Colonic mucosa (tissue), 4 donors: ENCODE data around the gene SMARCAL1. TPM values are rescaled to one million over a fixed set of nuclear protein-coding genes. Genes with fewer than 3 reads are reported as not detected.
"Not testable (repeated sequence)": the region's sequence is repeated elsewhere in the genome, so short reads cannot be mapped to it uniquely, and the experiment has no call there.

Source experiments
- DNase-seq: peaks from one replicate; pipeline ENCODE4 v3.0.0-alpha.2; 2020
- H3K27ac ChIP-seq: fragments of 200-600 bp; one replicate; pipeline ENCODE4 v1.8.0; 2021
- H3K27me3 ChIP-seq: fragments of 200-600 bp; one replicate; pipeline ENCODE4 v1.8.0; 2021
- H3K36me3 ChIP-seq: fragments of 200-600 bp; one replicate; pipeline ENCODE4 v1.8.0; 2021
- H3K4me1 ChIP-seq: fragments of 200-600 bp; one replicate; pipeline ENCODE4 v1.8.0; 2021; ENCODE audit warnings: mild to moderate bottlenecking
- H3K4me3 ChIP-seq: fragments of 200-600 bp; one replicate; pipeline ENCODE4 v1.8.0; 2021
- H3K9ac ChIP-seq, 2 donors: one replicate each; pipeline ENCODE4 v1.7.0; 2013; ENCODE audit warnings: control low read depth in 2 of 2, low read depth in 2 of 2, low read length in 2 of 2
- H3K9me3 ChIP-seq: fragments of 200-600 bp; one replicate; pipeline ENCODE4 v1.8.0; 2021
- intact Hi-C: fragments of 100-400 bp; cut with DNase I; formaldehyde crosslinking; loops from one replicate; pipeline ENCODE4 v1.14.1; 2022
- total RNA-seq, 2 donors: library from RNA; stranded (reverse); fragmentation: NEBNext Ultra II Directional in 1 of 2; extraction: Animal tissue kit (Norgen Biotek cat#: 25700) in 1 of 2; gene quantifications; one replicate each; pipeline ENCODE4 v1.2.1, GENCODE V29; 2021
- TF ChIP-seq, protein P1 (sequence below): fragments of 200-600 bp; IDR thresholded peaks from one replicate; pipeline ENCODE4 v1.8.0; 2022; ENCODE audit warnings: antibody characterized with exemption, mild to moderate bottlenecking
- donor health status: healthy.
- donor health status: DM: no; HTN: no; CAD: no.
- donor health status: DM: no; HTN: no; CAD: no.

SMARCAL1 gene
- total RNA-seq, 2 donors from 2014 or later = 13.8 to 18.1 TPM

GRCh38 chr2:216516730-216517350 lies 104.6 kb downstream of the SMARCAL1 start:
- H3K27me3 ChIP-seq = no peaks in the 10 kb centered on the region
- H3K9me3 ChIP-seq = no peaks in the 10 kb centered on the region
- intact Hi-C loops = no loop called here
- DNase-seq = no peak
- H3K9ac ChIP-seq = no peak overlapping the region
- H3K4me3 ChIP-seq = no peak overlapping the region
- TF ChIP-seq, protein P1, sequence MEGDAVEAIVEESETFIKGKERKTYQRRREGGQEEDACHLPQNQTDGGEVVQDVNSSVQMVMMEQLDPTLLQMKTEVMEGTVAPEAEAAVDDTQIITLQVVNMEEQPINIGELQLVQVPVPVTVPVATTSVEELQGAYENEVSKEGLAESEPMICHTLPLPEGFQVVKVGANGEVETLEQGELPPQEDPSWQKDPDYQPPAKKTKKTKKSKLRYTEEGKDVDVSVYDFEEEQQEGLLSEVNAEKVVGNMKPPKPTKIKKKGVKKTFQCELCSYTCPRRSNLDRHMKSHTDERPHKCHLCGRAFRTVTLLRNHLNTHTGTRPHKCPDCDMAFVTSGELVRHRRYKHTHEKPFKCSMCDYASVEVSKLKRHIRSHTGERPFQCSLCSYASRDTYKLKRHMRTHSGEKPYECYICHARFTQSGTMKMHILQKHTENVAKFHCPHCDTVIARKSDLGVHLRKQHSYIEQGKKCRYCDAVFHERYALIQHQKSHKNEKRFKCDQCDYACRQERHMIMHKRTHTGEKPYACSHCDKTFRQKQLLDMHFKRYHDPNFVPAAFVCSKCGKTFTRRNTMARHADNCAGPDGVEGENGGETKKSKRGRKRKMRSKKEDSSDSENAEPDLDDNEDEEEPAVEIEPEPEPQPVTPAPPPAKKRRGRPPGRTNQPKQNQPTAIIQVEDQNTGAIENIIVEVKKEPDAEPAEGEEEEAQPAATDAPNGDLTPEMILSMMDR = peak; percentile 57
- H3K36me3 ChIP-seq = no peaks in the 10 kb centered on the region
- no peak overlapping the region for H3K27ac ChIP-seq
- H3K4me1 ChIP-seq = no peaks in the 10 kb centered on the region

- Histone ChIP-seq H3K4me3 (no peak overlapping the region), H3K27me3 (no peaks in the 10 kb centered on the region), H3K4me1 (no peaks in the 10 kb centered on the region), H3K9ac (no peak overlapping the region), H3K9me3 (no peaks in the 10 kb centered on the region), H3K27ac (no peak overlapping the region), H3K36me3 (no peaks in the 10 kb centered on the region)
- TF ChIP-seq, protein P1 = no peak
- intact Hi-C loops = no loop called here
- DNase-seq = no peak
These were observed 105.4 kb downstream of the SMARCAL1 start for GRCh38 chr2:216517447-216518225.

DNA sequence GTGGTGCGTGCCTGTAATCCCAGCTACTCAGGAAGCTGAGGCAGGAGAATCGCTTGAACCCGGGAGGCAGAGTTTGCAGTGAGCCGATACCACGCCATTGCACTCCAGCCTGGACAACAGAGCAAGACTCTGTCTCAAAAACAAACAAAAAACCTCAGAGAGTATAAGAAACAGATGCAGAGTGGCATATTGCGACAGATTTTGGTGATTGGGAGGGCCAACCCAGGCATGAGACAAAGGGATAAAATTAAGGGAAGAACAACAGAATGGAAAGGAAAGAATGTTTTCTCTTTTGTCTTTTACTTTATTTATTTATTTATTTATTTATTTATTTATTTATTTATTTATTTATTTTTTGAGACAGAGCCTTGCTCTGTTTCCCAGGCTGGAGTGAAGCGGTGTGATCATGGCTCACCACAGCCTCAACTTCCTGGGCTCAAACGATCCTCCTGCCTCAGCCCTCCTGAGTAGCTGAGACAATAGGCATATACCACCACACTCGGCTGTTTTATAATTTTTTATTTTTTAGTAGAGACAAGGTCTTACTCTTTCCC lies 106.4 kb downstream of the SMARCAL1 start:
- intact Hi-C loops, H3K27ac ChIP-seq, H3K27me3 ChIP-seq, H3K4me1 ChIP-seq, H3K36me3 ChIP-seq, H3K9me3 ChIP-seq, H3K4me3 ChIP-seq, DNase-seq, H3K9ac ChIP-seq: not testable (repeated sequence)

GRCh38 chr2:216519154-216519762 lies 107.0 kb downstream of the SMARCAL1 start:
- Histone ChIP-seq H3K27ac (no peak overlapping the region), H3K36me3 (no peaks in the 10 kb centered on the region), H3K4me1 (no peaks in the 10 kb centered on the region), H3K4me3 (no peak overlapping the region), H3K27me3 (no peaks in the 10 kb centered on the region), H3K9ac (no peak overlapping the region), H3K9me3 (no peaks in the 10 kb centered on the region)
- intact Hi-C loops = no loop called here
- peak; percentile 80 for DNase-seq
- TF ChIP-seq, protein P1 = peak; percentile 65

DNA sequence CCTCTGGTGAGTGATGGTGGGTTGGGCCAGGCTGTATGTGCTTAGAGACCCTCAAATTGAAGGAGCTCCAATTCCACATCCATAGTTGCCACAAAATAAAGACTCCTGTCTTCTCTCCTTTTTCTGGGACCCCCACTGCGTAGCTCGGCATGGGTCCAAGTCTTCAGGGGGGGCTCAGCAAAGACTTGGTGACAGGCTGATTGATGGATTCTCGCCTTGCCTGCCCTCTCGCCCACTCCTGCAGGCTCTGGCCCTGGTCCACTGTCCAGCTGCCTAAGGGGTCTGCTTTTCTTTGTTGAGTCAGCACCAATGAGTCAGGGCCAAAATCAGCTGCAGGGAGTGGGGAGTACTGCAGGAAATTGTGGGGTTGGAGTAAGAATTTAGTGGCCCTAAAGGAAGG lies 107.8 kb downstream of the SMARCAL1 start:
- Histone ChIP-seq H3K36me3 (no peaks in the 10 kb centered on the region), H3K4me3 (no peak overlapping the region), H3K27ac (no peak overlapping the region), H3K27me3 (no peaks in the 10 kb centered on the region), H3K4me1 (no peaks in the 10 kb centered on the region), H3K9me3 (no peaks in the 10 kb centered on the region), H3K9ac (no peak overlapping the region)
- no peak for DNase-seq
- TF ChIP-seq, protein P1 = no peak
- intact Hi-C loops = loop anchor here (1.0 kb wide), 1 partner anchor 145 kb away; no protein-coding TSS in a partner anchor
